KG1 (cell line): ENCODE results near the gene PDE2A.
A peak's percentile ranks its signal among the peaks of the same experiment; 100 is the strongest.

Experiments used
- DNase-seq: peaks from one replicate; lab custom pipeline; 2025; lab: John Stamatoyannopoulos, UW

PDE2A gene

DNA sequence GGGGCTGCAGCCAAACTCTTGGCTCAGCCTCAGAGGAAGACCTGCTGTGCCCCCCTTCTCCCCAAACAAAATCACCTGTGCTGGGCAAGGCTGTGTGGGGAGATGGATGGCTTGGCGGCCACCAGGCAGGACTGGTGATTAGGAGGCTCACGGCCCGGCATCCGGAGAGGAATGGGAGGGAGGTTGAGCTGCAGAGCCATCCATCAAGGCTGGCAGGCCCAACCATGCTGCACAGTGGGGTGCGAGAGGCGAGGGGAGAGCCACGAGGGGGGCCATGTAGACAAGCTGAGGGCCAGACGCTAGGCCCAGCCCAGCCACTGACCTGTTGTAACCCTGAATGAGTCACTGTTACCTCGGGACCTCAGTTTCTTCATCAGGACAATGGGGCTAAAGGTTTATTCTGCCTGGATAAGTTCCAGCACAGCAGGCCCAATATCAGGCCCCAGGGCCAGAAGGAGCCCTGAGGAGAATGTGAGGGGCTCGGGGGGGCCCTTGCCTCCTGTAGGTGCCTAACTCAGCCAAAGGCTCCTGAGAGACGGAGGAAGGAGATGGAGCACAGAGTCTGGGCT lies 18.2 kb downstream of the PDE2A start:
- no peak for DNase-seq

DNA sequence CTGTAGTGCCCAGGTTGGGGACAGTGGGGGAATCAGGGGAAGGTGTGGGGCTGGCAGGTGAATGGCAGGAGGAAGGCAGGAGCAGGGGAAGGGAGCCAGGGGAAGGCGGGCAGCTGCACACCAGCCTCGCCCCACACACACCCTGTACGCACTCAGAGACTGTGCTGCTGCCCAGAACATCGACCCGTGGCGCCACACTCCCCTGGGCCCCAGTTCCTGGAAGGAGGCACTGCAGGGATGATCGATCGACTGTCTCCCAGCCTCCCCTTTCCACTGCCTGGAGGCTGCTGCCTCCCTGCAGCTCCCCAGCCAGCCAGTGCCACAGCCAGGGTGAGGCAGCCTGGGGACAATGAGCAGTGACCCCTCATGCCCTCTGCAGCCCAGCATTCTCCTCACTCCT lies 19.2 kb downstream of the PDE2A start:
- no peak for DNase-seq

DNA sequence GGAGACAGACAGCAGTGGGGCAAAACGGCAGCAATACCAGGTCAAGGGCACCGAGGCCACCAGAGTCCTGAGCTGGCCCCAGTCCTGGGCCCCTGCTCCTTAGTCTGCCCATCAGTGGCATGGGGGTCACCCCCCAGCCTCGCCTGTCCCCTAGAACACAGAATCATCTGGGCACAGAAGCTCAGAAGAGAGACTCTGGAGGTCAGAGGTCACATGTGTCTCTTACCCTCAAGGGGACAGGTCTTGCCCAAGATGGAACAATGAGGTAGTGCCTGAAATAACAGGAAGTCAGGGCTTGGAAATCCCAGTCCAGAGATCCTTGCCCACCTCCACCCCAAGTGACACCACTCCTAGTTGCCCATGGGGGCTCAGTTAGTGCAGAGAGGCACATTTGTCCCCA lies 20.6 kb downstream of the PDE2A start:
- no peak for DNase-seq

DNA sequence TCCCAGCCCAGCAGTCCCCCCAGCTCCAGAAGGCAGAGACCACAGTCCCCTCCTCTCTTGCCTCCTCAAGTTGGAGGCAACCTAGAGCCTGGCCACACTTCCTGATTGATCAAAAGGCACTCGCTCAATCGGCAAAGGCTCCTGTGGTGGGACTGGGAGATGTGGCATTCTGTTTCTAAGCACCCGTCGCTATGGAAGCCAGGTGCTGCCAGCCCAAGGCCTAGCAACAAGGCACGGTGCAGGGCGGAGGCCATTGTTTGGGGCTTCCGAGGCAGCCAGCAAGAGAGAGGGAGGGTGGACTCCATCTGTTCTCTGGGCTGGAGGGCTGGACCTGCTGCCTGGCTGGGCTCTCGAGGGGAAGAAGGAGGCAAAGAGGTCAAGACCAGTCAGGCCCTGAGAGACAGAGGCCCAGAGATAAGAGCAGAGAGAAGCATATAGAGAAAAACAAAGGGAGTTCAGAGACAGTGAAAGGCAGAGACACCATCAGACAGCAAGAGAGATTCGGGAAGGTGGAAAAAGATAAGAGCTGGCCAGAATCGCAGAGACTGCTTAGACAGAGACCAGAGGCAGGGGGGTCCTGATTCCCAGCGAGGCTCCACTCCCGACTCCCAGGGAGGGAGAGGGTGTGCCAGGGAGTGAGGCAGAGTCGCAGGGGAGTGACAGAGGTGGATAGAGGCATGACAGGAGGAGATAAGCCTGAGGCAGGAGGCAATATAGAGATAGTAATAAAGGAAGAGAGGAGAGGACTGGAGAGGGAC lies 21.2 kb downstream of the PDE2A start:
- no peak for DNase-seq

DNA sequence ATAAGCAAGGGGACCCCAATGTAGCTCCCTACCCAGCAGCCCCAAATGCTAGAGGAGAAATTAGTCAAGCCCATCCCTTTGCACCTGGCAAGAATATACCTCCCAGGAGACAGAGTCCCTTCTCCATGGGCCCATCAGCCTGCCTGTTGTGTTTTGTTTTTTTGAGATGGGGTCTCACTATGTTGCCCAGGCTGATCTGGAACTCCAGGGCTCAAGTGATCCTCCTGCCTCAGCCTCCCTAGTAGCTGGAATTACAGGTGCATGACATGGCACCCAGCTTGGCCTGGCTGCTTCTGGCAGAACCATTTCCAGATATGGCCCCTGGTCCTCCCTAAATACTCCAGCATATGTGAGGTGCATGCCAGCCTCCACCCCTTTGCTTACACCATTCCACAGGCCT lies 22.1 kb downstream of the PDE2A start:
- no peak for DNase-seq

DNA sequence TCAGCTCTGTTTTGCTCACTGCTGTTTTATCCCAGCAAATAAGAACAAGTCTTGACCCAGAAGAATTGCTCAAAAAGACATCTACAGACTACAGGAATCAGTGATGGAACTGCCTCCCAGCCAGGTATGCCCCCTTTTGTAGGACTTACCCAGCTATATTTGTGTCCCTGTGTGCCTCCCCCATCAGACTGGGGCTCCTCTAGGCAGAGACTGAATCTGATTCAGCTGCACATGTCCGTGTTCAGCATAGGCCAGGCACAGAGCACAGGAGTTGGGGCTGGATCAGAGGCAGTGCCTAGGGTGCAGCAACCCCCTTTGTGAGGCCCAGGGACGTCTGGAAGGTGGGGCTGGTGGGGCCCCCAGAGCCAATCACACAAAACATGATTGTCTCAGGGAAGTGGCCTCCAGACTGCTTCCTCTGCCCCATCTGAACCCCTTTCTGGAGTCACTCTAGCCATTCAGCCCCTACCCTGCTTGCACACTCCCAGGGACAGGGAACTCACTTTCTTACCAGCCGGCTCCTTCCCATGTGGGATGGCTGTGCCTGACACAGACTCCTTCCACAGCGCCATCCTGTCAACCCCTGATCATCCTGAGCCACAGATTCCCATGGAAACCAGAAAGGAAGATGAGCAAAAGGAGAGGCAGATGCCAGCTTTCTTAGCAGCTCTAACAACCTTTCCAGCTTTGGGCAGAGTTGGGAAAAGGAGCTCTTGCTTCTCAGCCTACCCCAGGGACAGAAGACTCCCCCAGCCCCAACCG lies 24.8 kb downstream of the PDE2A start:
- no peak for DNase-seq

DNA sequence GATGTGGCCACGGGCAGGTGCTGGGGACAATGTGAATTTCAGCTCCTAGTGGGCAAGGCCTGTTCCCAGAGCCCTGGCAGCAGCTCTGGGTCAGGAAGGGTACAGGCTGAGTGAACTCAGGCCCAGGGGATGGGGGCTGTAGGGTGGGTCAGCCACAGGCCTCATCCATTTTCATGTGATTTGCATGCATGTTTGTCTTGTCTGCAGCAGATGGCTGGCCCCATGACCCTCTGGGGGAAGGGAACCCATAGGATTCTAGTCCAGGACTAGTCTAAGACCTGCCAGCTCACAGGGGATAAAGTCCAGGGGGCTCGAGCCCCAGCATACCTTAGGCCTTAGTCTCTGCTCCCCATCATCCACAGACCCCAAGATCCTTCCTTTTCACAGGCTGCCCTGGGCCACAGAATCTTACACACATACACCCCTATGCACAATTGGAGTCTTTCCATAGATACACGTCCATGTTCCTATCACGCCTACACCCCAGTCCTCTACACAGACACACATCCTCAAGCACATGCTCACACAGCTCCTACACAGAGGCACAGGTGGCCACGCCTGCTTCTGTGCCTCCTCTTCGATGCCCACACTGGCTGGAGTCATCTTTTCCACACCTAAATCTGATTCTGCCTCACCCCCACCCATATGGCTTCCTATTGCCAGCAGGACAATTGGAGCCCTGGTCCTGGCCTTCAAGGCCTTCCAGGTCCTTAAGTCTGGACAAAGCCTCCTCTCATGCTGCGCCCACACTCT lies 25.7 kb downstream of the PDE2A start:
- DNase-seq = no peak

DNA sequence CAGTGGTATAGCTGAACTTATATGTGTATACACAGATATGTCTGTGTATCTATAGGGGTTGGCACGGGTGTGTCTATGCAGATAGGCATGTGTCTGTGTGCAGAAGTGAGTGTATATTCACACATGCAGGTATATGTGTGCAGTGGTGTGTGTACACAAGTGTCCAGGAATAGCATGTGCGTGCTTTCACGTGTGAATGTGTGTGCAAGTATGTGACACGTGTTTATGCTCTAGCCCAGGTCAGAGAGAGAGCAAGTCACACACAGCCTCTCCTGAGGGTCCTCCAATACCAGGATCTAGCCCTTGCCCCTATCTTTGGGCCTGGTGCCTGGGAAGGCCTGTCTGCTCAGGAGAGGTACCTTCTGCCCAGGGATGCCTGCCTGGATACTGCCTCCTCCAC lies 26.3 kb downstream of the PDE2A start:
- DNase-seq = no peak

DNA sequence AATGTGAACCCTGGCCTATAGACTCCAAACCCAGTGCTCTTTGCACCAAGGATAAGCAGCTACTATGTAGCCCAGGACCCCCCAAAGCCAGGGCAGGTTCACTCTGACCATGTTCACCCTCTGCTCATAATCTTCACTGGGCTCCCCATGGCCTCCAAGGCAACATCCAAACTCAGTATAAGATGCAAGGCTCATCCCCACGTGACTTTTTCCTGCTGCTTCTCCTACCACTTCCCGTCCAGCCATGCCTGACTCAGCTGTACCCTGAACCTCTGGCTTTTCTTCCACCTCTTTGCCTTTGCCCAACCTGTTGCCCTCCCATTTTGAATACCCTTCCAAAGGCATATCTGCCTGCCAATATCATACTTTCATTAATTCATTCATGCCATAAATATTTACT lies 27.8 kb downstream of the PDE2A start:
- no peak for DNase-seq

DNA sequence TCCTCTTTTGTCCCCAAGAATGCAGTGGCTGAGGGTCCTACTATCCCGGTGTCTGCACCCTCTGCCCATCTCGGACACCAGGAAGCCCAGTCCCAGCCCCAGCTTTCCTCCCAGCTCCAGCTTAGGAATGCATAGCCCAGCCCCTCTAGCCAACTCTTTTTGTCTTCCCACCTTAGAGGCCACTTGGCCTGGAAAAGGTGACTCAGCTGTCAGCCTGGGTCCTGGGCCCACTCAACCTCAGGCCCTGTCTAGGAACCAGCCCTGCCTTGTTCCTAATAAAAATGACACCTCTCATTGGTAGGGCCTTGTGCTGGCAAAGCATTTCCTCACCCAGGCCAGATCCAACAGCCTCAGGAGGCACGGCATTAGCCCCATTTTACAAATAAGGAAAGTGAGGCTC lies 28.2 kb downstream of the PDE2A start:
- no peak for DNase-seq

DNA sequence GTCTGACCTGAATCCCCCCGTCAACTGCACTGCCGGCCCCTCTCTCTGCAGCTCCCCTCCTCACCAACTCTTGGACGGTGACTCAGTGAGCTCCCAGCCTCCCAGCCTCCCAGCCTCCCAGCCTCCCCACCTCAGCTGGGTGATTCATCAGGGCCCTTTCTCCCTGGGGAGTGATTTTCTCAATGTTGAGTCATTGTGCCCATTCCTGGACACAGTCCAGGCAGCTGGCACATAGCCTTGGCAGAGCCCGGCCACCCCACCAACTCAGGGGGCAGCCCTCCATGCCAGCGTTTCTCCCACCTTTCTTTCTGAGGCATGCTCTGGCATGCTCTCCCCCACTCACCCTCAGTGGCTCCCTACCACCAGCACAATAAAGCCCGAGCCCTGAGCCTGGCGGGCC lies 30.7 kb downstream of the PDE2A start:
- no peak for DNase-seq

DNA sequence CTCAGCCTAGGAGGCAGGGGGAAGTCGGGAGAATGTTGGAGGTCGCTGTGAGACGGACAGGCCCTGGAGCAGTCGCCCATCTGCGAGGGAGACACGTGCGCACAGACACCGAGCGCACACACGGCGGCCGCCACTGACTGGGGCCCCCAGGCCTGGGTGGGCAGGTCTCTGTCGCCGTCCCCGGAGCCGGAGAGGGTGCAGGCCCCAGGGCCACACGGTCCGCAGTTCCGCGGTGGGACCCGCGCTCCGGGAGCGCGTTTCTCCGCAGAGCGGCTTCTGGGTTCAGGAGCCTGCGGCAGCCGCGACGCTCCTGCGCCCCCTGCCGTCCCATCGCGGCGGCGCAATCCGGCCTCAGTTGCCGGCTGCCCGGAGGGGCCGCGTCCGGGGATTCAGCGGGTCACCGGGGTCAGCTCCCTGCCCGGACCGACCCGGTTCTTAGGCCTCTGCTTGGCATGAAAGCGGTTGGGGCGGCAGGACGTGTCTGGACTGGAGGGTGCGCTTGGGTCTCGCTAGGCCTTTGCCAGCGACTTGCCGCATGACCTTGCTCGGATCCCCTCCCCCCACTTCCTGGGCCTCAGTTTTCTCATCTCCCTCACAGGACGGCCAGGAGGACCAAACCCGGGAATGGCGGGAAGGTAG lies 31.2 kb downstream of the PDE2A start:
- DNase-seq = peak; percentile 41

DNA sequence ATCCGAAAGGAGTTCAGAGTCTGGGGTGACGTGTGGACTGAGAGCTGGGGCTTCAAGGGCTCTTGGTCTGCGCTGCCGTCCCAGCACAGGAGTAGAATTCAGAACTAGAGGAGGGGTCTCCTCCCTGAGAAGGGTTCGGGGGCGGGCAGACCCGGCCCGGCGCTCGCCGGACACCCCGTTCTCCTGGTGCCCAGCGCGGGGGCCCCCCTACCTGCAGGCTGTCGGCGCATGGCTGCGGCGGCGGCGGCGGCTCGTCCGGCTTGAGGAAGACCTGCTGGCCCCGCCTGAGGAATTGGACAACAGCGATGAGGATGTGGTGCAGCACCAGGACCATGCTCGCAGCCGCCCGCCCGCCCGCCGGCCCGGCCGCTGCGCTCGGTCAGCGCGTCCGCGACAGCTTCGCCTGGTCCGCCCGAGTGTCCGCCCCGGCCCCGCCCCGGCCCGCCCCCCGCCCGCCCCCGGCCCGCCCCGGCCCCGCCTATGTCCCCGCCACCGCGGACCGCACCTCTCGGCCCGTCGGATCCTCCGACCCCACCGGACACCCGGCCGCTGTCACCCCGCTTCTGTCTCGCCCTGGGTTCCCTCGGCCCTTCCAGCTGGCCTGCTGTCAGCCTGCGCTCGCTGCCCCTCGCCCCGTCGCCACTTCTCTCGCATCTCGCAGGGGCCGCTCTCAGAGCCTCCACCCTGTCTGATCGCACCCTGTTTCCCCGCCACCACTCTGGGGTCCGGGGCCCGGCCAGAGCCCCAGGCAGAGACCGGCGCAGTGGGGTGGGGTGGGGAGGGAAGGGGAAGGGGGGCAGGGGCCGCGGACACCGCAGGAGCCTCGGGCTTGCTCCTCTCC lies 32.0 kb downstream of the PDE2A start:
- no peak for DNase-seq

DNA sequence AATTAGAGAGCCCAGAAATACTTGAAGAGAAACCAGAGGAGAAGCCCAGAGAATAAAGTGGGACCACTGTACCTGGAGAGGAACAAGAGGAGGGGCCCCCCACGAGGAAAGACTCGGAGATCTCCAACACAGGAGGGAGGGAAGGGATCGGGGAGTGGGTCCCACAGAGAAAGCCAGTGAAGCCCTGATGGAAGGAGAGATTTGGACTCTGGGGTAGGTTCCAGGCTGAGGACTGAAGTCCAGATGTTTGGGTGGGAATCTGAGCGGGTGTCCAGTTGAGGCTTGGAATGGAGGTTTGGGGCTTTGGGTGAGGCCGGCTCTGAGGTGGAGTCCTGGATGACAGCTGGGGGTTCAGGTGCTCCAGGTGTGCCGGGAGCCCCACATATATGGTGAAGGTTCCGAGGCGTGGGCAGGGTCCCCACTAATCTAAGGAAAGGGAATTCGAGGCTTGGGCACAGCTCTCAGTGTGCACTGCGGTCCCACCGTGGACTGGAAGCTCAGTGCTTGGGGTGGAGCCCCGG lies 32.6 kb downstream of the PDE2A start:
- no peak for DNase-seq

DNA sequence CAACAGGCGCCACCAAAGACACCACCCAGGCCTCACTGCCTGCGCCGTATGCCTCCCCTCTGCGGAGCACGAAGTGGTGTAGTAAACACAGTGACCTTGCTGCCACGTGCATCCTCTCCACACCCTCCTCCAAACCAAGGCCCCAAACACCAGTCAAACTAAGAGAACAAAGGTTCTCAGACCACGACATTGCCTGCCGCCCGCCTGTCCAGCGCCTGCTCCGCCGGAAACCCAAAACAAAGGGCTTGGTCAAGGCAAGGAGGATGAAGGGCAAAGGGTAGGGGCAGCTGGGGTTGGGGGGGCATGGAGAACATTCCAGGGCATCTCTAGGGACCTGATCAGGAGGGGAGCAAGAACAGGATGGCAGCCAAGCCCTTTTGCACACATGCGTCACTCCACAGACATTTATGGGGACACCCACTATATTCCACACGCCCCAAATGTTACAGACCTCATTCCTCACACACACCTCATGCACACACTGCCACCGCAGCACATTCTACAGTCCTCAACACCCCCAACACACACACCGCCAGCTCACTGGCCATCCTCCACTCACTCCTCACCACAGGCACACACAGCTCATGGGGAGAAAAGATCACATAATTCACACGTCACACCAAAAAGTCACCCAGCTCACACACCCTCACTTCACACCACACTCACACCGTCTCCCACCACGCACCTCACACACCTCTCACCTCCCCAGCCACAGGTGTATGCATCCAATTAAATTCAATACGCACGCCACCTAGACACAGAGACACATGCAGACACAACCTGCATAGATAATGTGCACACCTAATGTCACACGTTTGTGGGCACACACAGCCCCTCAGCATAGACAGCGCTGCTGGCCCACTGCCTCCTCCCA lies 34.5 kb downstream of the PDE2A start:
- no peak for DNase-seq

DNA sequence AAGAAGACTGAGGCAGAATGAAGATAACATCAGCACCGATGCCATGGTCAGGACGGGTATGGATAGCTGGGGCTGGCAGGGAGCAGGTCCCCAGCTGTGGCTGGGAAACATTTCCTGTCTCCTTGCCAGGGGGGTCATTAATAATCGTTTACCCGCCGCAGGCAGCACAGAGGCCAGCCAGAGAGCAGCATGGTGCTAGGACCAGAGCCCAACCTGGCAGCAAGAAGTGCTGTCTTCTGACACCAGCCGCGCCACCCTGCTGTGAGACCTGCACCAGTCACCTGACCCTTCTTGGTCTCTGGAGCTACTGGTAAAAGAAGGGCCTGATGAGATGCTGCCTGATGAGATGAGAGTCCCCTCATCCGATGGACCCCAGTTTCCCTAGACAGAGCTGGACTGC lies 36.3 kb downstream of the PDE2A start:
- DNase-seq = no peak

DNA sequence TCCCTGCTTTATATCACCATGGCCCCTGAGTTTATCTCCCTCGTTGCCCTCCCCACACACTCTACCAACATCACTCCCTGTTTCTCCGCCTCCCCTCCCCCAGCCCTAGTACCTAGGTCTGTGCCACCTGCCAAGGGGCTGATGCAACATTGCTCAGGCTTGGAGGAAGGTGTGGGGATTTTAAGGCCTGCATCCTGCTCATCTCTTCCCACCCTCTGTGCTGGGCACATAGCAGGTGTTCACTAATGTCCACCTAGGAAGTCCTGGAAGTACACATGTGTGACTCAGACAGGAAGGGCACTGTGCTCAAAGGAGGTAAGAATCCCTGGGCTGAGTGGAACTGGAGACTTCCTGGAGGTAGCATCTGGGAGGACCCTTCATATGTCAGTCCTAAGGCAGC lies 37.0 kb downstream of the PDE2A start:
- no peak for DNase-seq

DNA sequence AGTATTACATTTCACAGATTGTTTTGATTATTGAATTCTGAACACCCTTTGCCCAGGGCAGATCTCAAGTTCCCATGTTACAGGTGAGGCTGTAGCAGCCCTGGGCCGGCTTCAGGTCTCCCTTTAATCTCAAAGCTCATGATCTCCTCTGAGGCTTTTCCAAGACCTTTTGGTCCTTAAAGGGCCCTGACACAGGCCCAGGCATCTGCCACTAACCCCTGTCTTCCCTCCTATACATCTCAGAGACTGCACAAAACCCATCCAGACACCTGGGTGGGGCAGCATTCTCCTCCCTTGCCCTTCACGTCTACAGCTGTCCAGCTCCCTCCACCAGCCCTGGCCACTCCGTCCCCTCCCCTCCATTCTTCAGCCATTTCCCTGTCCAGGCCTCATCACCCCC lies 37.8 kb downstream of the PDE2A start:
- DNase-seq = no peak

DNA sequence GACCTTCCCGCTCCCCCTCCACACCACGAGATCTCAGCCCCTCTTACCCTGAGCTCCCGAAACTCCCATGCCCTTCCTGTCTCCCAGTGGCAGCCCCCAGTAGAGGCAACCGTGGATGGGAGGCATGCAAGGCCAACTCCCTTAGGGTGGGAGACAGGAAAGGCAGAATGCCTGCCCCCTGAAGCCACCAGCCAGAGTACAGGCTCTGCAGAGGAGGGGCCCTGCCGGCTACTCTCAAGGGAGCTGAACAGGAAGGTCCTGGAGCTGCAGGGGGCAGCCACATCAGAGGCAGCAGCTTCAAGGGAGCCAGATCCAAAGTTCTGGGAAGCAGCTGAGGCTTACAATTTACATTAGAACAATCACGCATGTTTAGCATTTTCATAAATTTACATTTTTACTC lies 38.3 kb downstream of the PDE2A start:
- no peak for DNase-seq

DNA sequence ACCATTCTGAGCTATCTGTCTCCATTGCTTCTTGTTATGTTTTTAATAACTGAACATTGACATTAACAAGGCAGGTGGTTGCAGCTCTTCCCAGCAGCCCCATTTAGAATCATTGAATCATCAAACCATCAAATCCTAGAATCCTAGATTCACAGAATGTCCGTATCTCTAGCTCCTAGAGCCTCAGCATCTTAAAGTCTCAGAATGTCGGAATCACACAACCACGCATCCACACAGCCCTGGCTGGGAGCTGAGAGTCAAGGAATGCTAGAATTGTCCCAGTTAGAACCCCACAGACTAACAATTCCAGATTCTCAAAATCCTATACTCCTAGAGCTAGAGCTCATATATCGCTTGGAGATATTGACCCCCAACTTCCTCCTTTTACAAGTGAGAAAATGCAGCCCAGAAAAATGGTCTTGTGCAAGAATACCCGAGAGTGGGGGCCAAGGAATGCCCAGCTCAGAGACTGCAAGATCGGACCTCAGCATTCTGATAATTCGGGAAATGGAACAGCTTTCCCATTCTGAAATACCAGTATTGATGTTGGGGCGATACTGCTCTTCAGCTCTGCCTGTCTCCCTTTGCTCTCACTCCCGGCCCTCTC lies 38.8 kb downstream of the PDE2A start:
- no peak for DNase-seq
